ENCODE results near the gene TLR3. TPM values are rescaled to one million over a fixed set of nuclear protein-coding genes. Genes with fewer than 3 reads are reported as not detected.
"Not testable (repeated sequence)": the region's sequence is repeated elsewhere in the genome, so short reads cannot be mapped to it uniquely, and the experiment has no call there.

Gene TLR3
- total RNA-seq, 2 experiments from 2014 or later, result 0.28 to 0.47 TPM

DNA sequence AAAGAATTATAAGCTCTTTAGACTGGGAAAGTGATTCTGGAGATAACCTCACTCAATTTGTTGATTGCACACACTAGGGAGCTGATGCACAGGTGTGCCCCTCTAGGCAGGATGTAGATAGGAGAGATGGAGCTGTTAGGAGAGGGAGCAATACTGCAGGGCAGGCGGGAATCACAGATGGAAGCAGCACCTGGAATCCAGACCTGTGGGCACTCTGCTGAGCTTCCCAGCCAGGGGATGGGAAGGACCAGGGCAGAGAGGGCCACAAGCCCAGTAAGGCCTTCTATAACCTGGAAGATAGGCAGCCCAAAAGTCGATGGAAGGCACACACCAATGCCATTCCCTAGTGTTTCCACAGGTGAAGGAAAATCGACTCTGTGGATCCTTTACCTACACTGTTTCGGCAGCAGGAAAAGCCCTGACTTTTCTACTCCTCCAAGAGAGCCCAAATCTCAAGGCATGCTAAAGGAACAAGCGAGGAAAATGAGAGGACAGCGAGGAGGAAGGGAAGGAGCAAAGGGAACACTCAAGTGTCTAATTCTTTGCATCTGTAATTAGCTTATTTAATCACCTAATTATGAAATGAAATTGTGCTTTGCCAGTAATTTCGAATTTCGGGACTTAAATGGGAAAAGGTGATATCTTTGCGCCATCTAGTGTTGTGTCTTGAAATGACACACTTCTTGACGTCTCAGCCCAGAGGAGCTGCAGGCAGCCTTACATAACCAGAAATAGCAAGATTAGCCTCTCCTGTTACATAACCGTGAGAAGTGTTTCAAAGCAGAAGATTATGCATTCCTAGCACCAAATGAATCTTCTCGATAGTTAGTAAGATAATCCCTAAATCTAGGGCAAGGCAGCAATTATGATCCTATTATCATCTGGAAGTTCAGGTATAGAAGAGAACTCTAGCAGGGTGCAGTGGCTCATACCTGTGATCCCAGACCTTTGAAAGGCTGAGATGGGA lies 31.0 kb upstream of the TLR3 start:
- ChIA-PET POLR2A (no interaction called here), CTCF (no interaction called here)
- Mint-ChIP-seq H3K36me3 (ENCODE audit: low read depth) (no peaks in the 10 kb centered on the region), H3K27ac (no peak overlapping the region), H3K4me3 (no peak overlapping the region), H3K9me3 (peaks cover 4% of the 10 kb centered on the region), H3K27me3 (peaks cover 32% of the 10 kb centered on the region), H3K4me1 (ENCODE audit: low read depth) (no peaks in the 10 kb centered on the region)
- intact Hi-C loops (cut with DNase I, micrococcal nuclease), result loop anchor here in 1 of 2 experiments (5.0 kb wide), 1 partner anchor 396 kb away; no protein-coding TSS in a partner anchor
- Histone ChIP-seq H3K36me3 (ENCODE audit: insufficient read depth, low read length) (no peaks in the 10 kb centered on the region), H3K4me1 (ENCODE audit: insufficient read depth, low read length) (no peaks in the 10 kb centered on the region), H3K27me3 (ENCODE audit: control insufficient read depth in 1 of 2, insufficient read depth in 2 of 2, low read length in 2 of 2) (peaks cover 8 to 15% of the 10 kb centered on the region in 2 experiments), H3K4me3 (ENCODE audit: low read length) (no peak overlapping the region), H3K27ac (ENCODE audit: low read depth in 1 of 2, low read length in 2 of 2) (no peak overlapping the region), H3K9me3 (ENCODE audit: control insufficient read depth in 1 of 2, insufficient read depth in 1 of 2, low read length in 2 of 2) (peaks cover 0 to 5% of the 10 kb centered on the region in 2 experiments)
- TF ChIP-seq, protein P1, sequence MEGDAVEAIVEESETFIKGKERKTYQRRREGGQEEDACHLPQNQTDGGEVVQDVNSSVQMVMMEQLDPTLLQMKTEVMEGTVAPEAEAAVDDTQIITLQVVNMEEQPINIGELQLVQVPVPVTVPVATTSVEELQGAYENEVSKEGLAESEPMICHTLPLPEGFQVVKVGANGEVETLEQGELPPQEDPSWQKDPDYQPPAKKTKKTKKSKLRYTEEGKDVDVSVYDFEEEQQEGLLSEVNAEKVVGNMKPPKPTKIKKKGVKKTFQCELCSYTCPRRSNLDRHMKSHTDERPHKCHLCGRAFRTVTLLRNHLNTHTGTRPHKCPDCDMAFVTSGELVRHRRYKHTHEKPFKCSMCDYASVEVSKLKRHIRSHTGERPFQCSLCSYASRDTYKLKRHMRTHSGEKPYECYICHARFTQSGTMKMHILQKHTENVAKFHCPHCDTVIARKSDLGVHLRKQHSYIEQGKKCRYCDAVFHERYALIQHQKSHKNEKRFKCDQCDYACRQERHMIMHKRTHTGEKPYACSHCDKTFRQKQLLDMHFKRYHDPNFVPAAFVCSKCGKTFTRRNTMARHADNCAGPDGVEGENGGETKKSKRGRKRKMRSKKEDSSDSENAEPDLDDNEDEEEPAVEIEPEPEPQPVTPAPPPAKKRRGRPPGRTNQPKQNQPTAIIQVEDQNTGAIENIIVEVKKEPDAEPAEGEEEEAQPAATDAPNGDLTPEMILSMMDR (IDR thresholded peaks at IDR 0.05), result peak; percentile 64
- DNase-seq (peak in 4 of 14 experiments; percentile 21 to 69 (median 61)), ATAC-seq (ENCODE audit: poor library complexity) (peak; percentile 44)

DNA sequence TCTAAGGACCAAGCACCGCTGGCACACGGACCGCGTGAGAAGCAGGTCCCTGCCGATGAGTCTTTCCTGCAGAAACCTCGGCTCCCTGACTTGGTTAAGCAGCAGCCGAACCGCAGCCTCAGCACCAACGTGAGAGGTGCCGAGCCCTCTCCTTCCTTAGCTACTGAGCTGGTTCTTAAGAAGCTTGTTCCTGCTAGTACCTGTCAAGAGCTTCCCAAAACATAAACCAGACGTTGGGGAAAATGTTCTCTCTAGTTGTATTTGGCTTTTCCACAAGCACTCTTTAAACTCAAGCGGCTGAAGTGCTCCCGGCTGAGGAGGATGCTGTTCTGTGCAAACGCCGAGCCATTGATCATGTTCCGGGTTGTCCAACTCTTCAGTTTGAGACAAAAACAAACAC lies 29.3 kb upstream of the TLR3 start:
- Histone ChIP-seq H3K9me3 (ENCODE audit: control insufficient read depth in 1 of 2, insufficient read depth in 1 of 2, low read length in 2 of 2) (no peaks in the 10 kb centered on the region), H3K36me3 (ENCODE audit: insufficient read depth, low read length) (no peaks in the 10 kb centered on the region), H3K27ac (ENCODE audit: low read depth in 1 of 2, low read length in 2 of 2) (no peak overlapping the region), H3K27me3 (ENCODE audit: control insufficient read depth in 1 of 2, insufficient read depth in 2 of 2, low read length in 2 of 2) (peaks cover 8 to 15% of the 10 kb centered on the region in 2 experiments), H3K4me1 (ENCODE audit: insufficient read depth, low read length) (no peaks in the 10 kb centered on the region), H3K4me3 (ENCODE audit: low read length) (no peak overlapping the region)
- H3K36me3 Mint-ChIP-seq (ENCODE audit: low read depth), result no peaks in the 10 kb centered on the region
- peaks cover 32% of the 10 kb centered on the region for H3K27me3 Mint-ChIP-seq
- intact Hi-C loops (cut with DNase I, micrococcal nuclease), result loop anchor here in 1 of 2 experiments (5.0 kb wide), 1 partner anchor 397 kb away; no protein-coding TSS in a partner anchor
- peaks cover 4% of the 10 kb centered on the region for H3K9me3 Mint-ChIP-seq
- ChIA-PET CTCF (interaction anchor here (1.4 kb wide), 1 partner anchor 15 kb away, joined by 3 read pairs; no protein-coding TSS in a partner anchor), POLR2A (no interaction called here)
- TF ChIP-seq, protein P1 (IDR thresholded peaks at IDR 0.05), result no peak
- no peaks in the 10 kb centered on the region for H3K4me1 Mint-ChIP-seq (ENCODE audit: low read depth)
- H3K27ac Mint-ChIP-seq, result no peak overlapping the region
- DNase-seq (no peak), ATAC-seq (ENCODE audit: poor library complexity) (no peak)
- H3K4me3 Mint-ChIP-seq, result no peak overlapping the region

DNA sequence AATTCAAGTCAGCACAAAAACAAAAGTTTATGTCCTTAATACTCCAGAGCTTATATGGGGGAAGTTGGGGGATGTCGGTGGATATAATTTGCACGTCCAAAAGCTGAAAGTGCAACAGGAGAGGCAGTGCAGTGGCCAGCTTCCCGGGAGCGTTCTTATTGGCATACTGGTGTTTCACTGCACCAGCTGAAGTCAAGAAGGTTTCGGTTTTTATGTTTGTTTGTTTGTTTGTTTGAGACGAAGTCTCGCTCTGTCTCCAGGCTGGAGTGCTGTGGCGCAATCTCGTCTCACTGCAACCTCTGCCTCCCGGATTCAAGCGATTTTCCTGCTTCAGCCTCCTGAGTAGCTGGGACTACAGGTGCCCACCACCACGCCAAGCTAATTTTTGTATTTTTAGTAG lies 28.6 kb upstream of the TLR3 start:
- no peak overlapping the region for H3K4me3 ChIP-seq (ENCODE audit: low read length)
- TF ChIP-seq, protein P1 (IDR thresholded peaks at IDR 0.05), result no peak
- no peaks in the 10 kb centered on the region for H3K9me3 Mint-ChIP-seq
- H3K9me3 ChIP-seq (ENCODE audit: control insufficient read depth in 1 of 2, insufficient read depth in 1 of 2, low read length in 2 of 2), result no peaks in the 10 kb centered on the region
- ChIA-PET CTCF (interaction anchor here (1.4 kb wide), 1 partner anchor 14 kb away, joined by 3 read pairs; no protein-coding TSS in a partner anchor), POLR2A (no interaction called here)
- no peaks in the 10 kb centered on the region for H3K4me1 ChIP-seq (ENCODE audit: insufficient read depth, low read length)
- ATAC-seq (ENCODE audit: poor library complexity) (no peak), DNase-seq (no peak)
- H3K36me3 Mint-ChIP-seq (ENCODE audit: low read depth), result no peaks in the 10 kb centered on the region
- H3K27me3 Mint-ChIP-seq, result peaks cover 29% of the 10 kb centered on the region
- H3K4me1 Mint-ChIP-seq (ENCODE audit: low read depth), result no peaks in the 10 kb centered on the region
- no peaks in the 10 kb centered on the region for H3K36me3 ChIP-seq (ENCODE audit: insufficient read depth, low read length)
- no peak overlapping the region for H3K27ac ChIP-seq (ENCODE audit: low read depth in 1 of 2, low read length in 2 of 2)
- intact Hi-C loops (cut with DNase I, micrococcal nuclease), result no loop called here
- H3K4me3 Mint-ChIP-seq, result no peak overlapping the region
- H3K27ac Mint-ChIP-seq, result no peak overlapping the region
- H3K27me3 ChIP-seq (ENCODE audit: control insufficient read depth in 1 of 2, insufficient read depth in 2 of 2, low read length in 2 of 2), result peaks cover 8 to 15% of the 10 kb centered on the region in 2 experiments

DNA sequence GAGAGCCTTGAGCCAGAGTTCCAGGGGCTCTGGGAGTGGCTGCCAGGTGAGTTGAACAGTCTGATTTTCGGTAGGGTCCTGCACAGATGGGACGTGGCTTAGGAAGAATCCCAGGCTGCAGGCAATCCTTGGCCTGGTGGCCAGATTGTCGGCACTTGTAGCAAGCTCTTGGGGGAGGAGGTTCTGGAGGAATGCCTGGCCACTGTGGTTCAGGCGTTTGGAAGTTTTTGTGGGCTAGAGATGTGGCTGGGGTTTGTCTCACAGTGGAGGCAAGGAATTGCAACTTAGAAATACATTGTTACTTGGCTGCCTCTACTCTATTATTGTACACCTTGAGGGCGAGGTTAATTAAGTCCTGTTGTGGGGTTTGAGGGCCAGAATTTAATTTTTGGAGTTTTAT lies 21.5 kb upstream of the TLR3 start:
- H3K4me1 ChIP-seq (ENCODE audit: insufficient read depth, low read length); H3K27me3 ChIP-seq (ENCODE audit: control insufficient read depth in 1 of 2, insufficient read depth in 2 of 2, low read length in 2 of 2); H3K27ac ChIP-seq (ENCODE audit: low read depth in 1 of 2, low read length in 2 of 2); H3K4me1 Mint-ChIP-seq (ENCODE audit: low read depth); DNase-seq; H3K27ac Mint-ChIP-seq; ATAC-seq (ENCODE audit: poor library complexity); CTCF ChIA-PET; intact Hi-C loops (cut with DNase I, micrococcal nuclease); H3K36me3 Mint-ChIP-seq (ENCODE audit: low read depth); H3K4me3 Mint-ChIP-seq; H3K36me3 ChIP-seq (ENCODE audit: insufficient read depth, low read length); H3K9me3 ChIP-seq (ENCODE audit: control insufficient read depth in 1 of 2, insufficient read depth in 1 of 2, low read length in 2 of 2); H3K9me3 Mint-ChIP-seq; POLR2A ChIA-PET; H3K27me3 Mint-ChIP-seq; H3K4me3 ChIP-seq (ENCODE audit: low read length): not testable (repeated sequence)

DNA sequence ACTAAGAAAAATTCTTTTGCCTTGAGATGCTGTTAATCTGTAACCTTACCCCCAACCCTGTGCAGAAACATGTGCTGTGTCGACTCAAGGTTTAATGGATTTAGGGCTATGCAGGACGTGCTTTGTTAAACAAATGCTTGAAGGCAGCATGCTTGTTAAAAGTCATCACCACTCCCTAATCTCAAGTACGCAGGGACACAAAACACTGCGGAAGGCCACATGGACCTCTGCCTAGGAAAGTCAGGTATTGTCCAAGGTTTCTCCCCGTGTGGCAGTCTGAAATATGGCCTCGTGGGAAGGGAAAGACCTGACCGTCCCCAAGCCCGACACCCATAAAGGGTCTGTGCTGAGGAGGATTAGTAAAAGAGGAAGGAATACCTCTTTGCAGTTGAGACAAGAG lies 18.8 kb upstream of the TLR3 start:
- H3K36me3 ChIP-seq (ENCODE audit: insufficient read depth, low read length); POLR2A ChIA-PET; H3K27me3 ChIP-seq (ENCODE audit: control insufficient read depth in 1 of 2, insufficient read depth in 2 of 2, low read length in 2 of 2); H3K4me1 ChIP-seq (ENCODE audit: insufficient read depth, low read length); DNase-seq; H3K27ac Mint-ChIP-seq; H3K9me3 Mint-ChIP-seq; CTCF ChIA-PET; H3K9me3 ChIP-seq (ENCODE audit: control insufficient read depth in 1 of 2, insufficient read depth in 1 of 2, low read length in 2 of 2); H3K4me3 Mint-ChIP-seq; H3K27me3 Mint-ChIP-seq; H3K36me3 Mint-ChIP-seq (ENCODE audit: low read depth); ATAC-seq (ENCODE audit: poor library complexity); H3K4me1 Mint-ChIP-seq (ENCODE audit: low read depth); H3K27ac ChIP-seq (ENCODE audit: low read depth in 1 of 2, low read length in 2 of 2); H3K4me3 ChIP-seq (ENCODE audit: low read length); intact Hi-C loops (cut with DNase I, micrococcal nuclease): not testable (repeated sequence)

Data from CD4-positive, alpha-beta T cell (primary cell).